GM21786 (cell line): ENCODE results near the gene ATP10A.
"Not testable (repeated sequence)": the region's sequence is repeated elsewhere in the genome, so short reads cannot be mapped to it uniquely, and the experiment has no call there.

Experiments used
- ATAC-seq: cut with Tn5 transposase; IDR thresholded peaks from one replicate; pipeline ENCODE4 v1.9.1; 2021; ENCODE audit not compliant: unreplicated experiment

The ATP10A gene

DNA sequence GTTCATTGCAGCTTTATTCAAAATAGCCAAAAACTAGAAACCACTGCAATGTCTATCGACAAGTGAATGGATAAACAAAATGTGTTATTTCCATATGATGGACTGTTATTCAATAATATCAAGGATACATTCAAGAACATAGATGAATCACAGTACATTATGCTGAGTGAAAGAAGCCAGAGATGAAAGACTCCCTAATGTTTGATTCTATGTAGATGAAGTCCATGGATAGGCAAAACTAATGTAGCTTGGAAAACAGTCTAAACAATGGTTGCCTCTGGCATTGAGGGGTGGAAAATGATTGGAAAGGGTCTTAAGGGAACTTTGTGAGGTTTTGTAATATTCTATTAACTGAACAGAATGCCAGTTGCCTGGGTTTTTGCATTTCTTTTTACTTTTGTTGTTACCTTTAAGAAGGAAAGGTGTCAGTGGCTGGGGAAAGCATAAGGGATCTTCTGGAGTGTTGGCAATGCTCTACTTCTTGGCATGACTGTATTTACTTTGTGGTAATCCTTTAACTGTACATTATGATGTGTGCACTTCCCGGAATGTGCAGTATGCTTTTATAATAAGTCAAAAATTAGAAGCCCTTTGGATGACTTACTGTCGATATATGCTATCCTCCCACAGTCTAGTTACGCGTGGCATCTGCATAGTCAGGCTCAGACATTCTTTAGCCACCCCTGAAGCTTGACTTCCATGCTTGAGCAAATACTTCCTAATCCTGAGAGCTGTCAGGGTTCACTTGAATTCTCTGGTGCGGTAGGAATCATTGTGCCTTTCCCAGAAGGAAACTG lies 20.5 kb upstream of the ATP10A start:
- no peak for ATAC-seq

DNA sequence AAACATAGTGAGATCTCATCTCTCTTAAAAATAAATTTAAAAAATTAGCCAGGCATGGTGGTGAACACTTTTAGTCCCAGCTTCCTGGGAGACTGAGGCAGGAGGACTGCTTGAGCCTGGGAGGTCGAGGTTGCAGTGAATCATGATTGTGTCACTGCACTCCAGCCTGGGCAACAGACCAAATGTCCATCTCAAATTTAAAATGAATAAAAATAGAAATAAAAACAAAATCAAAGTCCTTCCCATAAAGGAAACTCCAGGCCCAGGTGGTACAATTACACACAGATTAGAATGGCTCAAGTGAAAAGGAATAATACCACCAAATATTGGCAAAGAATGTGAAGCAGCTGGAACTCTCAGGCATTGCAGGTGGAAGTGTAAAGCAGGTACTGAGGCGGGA lies 19.3 kb upstream of the ATP10A start:
- ATAC-seq = no peak

DNA sequence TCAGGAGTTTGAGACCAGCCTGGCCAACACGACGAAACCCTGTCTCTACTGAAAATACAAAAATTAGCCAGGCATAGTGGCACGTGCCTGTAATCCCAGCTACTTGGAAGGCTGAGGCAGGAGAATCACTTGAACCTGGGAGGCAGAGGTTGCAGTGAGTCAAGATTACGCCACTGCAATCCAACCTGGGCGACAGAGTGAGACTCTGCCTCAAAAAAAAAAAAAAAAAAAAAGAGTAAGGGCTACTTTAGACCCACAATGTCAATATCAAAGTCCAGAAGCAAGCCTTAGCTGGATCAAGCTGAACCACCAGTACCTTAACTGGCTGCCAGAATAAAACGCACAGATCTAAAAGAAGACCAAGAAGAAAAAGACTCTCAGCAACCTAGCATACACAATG lies 17.8 kb upstream of the ATP10A start:
- not testable (repeated sequence) for ATAC-seq

DNA sequence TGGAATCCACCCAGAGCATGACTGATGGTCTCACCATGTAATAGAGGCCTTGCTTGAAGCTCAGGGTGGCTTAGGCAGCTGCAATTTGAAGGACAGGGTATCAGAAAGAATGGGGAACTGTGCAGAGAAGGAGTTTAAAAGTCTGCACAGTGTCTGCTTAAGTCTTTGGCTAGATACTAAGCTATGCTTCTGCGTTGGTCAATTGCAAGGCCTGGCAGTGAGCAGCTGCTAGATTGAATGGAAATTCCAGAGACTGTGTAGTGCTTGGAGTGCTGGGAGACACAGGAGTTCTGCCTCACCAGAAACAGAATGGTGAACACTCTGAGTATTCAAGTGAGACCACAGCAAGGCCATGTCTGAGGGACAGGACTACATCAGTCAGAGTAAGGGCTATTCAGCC lies 17.3 kb upstream of the ATP10A start:
- no peak for ATAC-seq

DNA sequence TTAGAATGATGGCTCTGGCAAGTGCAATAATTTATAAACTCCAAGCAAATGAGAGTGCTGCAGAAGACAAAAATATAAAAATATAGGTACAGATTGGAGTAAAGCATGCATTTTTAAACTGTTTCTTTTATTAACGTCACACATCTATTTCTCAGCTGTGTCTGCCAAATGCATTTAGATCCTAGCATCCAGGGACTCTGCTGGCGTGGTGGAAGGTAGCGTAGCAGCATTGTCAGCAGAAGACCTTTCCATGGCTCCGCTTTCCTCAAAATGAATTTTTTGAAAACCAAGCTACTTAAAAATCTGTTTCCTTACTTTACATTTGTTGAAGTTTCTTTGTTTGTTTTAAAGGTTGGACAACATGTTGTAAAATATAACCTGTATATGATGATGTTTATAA lies 16.3 kb upstream of the ATP10A start:
- no peak for ATAC-seq

DNA sequence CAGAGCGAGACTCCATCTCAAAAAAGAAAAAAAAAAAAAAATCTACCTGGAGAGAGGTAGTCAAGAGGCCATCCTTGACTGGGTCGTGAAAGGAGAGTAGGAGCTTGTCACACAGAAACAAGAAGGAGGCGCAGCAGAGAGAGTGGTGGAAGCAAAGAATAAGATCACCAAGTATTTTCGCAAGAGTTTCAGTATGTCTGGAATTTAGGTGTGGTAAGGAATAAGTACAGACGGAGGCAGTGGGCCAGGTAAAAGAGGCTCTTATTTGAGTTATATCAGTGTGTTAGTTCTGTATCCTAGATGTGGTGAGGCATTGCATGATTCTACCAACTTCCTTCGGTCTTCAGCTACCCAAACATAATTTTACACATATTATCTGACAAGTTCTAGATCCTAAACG lies 14.6 kb upstream of the ATP10A start:
- no peak for ATAC-seq

DNA sequence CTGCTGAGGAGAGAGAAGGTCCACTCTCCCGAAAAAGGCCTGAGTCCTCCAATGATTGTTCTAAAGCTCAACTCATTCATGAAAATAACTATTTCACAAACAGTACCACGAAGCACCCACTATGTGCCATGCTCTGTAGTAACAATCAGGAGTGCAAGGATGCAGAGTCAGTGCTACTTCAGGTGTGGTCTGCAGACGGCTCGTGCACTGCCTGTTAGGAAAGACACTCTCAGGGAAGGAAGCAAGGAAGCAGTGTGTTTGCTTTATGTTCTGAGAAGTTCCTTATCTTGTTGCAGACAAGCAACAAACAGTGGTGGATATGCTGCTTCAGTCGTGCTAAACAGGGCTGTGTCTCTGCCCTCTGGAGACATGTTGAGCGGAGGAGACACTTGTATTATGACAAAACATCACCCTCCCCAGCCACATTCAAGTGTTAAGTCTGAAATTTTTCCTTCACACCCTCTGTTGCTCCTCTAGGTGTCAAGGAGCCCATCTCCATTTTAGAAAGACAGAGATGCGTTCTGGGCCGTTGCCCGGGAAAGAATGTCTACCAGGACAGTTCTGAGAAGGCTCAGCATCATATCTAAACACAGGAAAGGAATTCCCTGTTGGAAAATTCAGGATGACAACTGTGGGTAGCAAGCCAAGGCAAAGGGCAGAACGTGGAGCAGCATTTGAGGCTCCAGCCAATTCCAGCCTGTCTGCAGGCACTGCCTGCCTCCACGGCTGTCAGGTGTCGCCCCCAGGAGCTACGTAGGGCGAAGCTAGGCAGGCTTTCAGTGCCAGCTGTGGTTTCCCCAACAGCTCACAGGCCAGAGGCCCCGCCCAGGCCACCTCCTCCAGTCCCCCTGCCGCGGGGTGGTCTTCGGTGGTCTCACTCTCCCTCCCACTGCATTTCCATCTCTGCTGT lies 13.4 kb upstream of the ATP10A start:
- ATAC-seq = no peak

DNA sequence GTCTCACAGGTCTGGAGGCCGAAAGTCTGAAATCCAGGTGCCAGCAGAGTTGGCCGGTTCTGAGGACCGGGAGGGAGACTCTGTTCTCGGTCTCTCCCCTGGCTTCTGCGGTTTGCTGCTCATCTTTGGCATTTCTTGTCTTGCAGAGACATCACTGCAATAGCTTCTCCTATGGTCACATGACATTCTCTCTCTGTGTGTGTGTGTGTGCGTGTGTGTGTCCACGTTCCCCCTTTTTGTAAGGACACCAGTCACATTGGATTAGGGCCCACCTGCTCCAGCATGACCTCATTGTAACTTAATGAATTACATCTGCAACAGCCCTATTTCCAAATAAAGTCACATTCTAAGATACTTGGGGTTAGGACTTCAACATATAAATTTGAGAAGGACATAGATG lies 12.4 kb upstream of the ATP10A start:
- no peak for ATAC-seq

DNA sequence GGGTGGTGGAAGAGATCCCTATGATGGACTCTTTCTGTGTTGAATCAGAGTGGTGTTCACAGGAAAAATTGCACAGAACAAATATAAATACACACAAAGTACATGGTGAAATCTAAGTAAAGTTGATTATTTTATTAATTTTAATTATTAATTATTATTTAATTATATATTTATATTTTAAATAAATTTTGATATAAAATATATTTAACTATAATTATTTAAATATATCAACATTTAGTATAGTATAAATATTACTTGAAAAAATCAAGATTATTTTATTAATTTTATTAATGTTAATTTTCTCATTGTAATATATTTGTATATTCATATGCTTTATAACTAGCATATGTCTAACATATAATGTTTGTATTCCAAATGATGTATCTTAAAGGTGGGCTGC lies 11.3 kb upstream of the ATP10A start:
- ATAC-seq = no peak

DNA sequence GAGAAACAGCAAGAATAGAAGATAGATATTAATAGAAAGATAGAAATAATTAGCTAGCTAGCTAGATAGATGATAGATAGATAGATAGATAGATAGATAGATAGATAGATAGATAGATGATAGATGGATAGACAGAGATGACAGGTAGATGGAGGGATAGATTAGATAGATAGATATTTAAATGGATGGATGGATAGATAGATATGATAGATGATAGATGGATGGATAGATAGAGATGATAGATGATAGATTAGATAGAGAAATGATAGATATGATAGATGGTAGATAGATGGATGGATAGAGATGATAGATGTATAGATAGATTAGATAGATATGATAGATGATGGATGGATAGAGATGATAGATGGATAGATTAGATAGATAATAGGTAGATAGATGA lies 8.3 kb upstream of the ATP10A start:
- ATAC-seq = no peak

DNA sequence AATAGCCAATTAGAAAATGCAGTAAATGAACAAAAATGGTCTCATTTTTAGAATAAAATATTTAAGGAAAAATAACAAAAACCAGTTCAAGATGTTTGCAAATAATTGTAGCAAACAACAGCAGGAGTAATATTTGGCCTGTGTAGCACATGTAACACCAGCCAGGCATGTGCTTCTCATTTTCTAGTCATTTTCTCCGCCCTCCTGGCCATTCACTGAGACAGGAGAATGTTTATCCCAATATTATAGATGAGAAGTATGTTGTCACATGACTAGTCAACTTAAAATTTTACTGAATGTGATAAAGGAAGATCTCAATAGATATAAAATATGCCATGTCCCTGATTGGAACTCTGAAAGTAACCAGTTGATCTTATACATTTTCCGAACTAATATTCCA lies 7.8 kb upstream of the ATP10A start:
- no peak for ATAC-seq

DNA sequence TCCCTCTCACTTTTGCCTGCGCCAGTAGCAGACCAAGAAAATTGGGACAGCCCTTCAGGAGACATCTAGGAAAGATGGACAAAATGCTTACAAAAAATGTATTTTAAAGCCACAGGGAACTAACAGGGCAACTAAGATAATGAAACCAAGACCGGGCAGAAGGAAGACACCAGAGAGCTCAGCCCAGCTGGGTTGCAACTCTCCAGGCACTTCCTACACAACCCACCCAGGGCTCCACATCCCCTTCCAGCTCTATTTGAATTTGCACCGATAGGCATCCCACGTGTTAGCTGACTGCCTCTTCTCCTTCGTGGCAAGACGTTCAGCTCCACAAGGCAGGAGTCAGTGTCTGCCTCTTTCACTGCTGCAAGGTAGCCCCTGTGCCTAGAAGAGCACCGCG lies 6.6 kb upstream of the ATP10A start:
- no peak for ATAC-seq

DNA sequence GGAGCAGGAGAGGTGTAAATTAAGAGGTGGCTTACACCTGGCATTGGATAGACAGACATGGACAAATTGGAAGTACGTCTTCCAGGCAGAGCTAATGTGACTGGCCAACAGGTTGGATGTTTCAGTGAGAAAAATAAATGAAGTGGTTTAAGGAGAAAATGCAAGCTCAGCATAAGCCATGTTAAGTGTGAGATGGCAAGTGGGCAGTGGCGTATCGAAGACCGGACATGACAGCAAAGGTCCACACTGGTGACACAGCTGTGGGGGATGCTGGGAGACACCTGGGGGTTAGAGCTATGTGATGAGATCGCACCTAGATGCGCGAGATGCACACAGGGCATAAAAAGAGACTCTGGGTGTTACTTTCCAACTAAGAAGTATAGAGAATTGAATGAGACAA lies 3.7 kb upstream of the ATP10A start:
- ATAC-seq = no peak

DNA sequence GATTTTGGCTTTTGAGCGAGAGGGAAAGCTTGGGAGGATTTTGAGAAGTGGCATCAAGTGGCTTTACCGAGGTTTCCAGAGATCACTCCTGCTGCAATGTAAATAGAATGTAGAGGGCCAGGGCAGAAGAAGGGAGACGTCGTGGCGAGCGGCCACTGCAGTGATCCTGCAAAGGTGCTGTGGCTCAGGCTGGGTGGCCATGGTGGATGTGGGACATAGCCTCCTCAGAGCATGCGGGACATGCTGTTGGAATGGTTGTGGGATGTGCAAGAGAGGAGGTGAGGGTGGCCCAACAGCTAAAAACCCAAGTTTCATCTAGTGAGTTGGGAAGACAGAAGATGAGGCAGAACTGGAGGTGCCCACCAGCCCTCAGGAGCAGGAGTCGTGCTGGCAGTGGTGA lies 3.1 kb upstream of the ATP10A start:
- ATAC-seq = no peak

DNA sequence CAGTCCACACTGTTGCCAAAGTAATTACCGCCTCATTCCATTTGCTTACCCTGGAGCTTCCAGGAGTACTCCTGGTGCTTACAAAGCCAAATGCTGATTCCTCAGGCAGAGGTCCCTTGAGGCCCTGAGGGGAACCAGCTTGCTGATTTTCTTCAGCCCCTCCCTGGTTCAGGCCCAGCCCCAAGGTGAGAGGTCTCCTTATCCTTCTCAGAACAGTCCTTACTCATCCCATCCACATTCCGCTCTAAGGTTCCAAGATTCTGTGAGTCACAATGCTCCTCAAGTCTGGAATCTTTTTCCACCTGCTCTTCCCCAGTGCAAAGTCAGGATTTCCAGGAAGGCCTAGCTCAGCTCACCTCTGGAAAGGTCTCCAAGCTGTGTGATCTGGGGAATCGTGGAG lies 1.8 kb upstream of the ATP10A start:
- no peak for ATAC-seq

DNA sequence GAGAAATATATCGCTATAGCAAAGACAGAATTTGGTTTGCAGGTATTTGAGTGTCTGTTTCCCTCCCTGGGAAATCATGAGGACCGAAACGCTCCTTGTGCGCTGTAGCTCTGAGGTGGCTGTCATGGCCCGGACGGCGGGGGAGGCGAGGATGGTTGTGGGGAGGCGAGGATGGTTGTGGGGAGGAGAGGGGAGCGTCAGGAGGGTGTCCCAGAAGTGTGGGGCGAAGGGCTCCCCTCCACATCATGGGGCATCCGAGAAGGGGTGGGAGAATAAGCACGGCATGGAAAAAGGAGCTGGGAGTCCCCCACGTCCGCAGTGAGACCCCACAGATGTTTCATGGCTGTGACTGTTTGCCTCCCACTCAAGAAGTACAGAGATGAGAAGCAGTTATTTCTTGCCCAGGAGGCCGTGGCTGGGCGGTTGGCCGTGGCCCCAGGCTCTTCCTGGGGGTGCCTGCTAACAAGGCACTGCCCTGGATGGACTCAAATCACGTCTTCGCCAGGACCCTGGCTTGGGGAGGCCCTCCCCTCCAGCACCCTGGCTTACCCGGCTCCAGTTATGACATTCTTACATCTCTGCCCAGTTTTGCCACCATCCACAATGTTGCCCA lies 947 bp upstream of the ATP10A start:
- no peak for ATAC-seq

DNA sequence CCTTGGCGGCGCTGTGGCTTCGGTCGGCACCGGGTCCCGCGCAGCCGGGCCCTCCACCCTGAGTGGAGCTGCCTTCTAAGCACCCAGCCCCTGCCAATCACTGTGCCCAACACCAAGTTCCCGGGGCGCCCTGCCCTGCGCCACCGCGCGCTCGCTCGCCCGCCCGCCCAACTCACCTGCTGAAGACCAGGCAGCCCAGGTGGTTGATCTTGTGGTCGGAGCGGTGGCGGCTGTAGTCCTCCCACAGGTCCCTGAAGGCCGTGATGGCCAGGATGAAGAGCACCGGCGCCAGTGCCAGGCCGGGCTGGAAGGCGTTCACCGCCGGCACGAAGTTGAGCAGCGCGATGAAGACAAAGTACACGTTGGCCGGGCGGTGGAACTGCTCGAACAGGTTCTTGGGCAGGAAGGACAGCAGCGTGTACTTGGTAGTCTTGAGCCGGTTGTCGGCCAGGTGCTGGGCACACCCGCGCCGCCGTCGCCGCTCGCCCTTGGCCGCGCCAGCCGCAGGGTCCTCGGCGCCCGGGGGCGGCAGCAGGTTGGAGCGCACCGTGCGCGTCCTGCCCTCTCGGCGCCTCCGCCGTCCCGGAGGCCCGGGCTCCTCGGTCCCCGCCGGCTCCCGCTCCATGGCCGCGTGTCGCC lies 536 bp downstream of the ATP10A start:
- ATAC-seq = no peak

DNA sequence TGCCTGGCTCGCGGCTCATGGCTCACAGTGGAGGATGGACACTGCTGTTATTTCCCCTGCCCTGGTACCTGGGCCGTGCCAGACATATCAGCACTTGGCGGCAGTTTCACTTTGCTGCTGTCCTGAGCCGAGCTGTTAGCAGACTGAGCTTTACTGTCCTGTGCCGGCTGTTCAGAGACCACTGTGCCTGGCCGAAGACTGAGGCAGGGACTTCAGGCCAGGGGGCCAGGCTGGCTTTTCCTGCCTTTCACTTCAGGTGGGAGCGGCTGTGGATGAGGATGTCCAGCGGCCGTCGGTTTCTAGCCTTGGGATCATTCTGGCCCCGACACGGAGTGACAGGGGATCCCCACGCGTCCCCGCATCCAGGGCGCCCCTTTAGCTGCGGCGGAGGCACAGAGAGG lies 1.1 kb downstream of the ATP10A start:
- ATAC-seq = no peak

DNA sequence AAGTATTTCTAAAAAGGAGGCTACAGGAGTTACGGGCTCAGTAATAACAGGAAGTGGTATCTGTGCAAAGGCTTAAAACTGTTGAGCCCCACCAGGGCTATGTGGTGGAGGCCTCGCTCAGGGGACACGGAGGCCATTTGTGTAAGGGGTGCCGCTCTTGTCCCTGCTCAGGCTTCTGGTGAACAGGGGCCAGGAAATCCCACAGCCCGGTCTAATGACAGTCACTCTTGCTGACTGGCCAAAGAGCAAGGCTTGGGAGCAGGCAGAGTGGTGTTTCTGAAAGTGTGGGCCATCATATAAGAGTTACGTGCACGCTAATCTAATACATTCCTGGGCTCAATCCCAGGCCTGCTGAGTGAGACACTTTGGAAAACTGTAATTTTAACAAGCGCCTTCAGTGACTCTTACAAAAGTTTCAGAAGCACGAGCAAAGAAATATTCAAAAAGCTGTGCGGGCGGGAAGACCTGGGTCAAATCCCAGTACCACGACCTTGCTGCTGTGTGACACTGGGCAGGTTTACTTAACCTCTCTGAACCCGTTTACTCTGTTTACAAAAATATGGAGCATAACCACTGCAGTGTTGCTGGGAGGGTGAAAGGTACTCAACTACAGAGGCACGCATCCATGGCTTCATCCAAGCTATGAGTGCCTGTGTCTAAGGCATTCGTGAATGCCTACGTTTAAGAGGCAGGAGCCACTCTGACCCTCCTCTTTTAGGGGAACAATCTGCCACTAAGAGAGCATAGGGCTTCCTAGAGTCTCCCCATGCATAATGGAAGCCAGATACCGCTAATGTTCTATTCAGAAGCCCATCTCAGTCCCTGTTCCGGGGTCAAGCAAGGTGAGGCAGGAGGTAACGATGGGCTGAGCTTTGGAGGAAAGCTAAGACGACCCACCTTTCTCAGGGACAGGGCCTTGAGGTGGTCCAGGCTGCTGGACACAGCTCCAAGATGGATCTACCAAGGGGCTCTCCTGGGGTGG lies 2.0 kb downstream of the ATP10A start:
- ATAC-seq = no peak
